HEK293 (cell line): ENCODE results near the gene TMEM183A.

ENCODE experiments used
- KLF1 ChIP-seq: fragments of 450-650 bp; formaldehyde crosslinking; IDR thresholded peaks from 2 replicates; pipeline ENCODE4 v1.5.1; 2016; ENCODE audit warnings: missing biosample characterization, missing genetic modification characterization
- KLF10 ChIP-seq: fragments of 450-650 bp; IDR thresholded peaks from 2 replicates; pipeline ENCODE4 v1.5.1; 2018; ENCODE audit warnings: missing biosample characterization, mild to moderate bottlenecking, missing genetic modification characterization
- KLF9 ChIP-seq: fragments of 450-650 bp; formaldehyde crosslinking; IDR thresholded peaks from 2 replicates; pipeline ENCODE4 v1.5.1; 2016; ENCODE audit warnings: missing biosample characterization, missing genetic modification characterization, low read depth
- SCRT1 ChIP-seq: fragments of 450-650 bp; formaldehyde crosslinking; IDR thresholded peaks from 2 replicates; pipeline ENCODE4 v1.5.1; 2016; ENCODE audit warnings: missing biosample characterization, missing genetic modification characterization, borderline replicate concordance
- SP2 ChIP-seq: fragments of 450-650 bp; formaldehyde crosslinking; IDR thresholded peaks from 2 replicates; pipeline ENCODE4 v1.5.1; 2016; ENCODE audit warnings: missing biosample characterization, missing genetic modification characterization
- SP3 ChIP-seq: fragments of 450-650 bp; formaldehyde crosslinking; IDR thresholded peaks from 2 replicates; pipeline ENCODE4 v1.5.1; 2016; ENCODE audit warnings: missing biosample characterization, missing genetic modification characterization
- YY1 ChIP-seq: fragments of 450-650 bp; formaldehyde crosslinking; IDR thresholded peaks from 2 replicates; pipeline ENCODE4 v1.5.1; 2018; ENCODE audit warnings: missing biosample characterization, missing genetic modification characterization
- ZFHX2 ChIP-seq: fragments of 450-650 bp; formaldehyde crosslinking; conservative IDR thresholded peaks from 2 replicates; pipeline ENCODE4 v1.5.1; 2016; ENCODE audit warnings: missing biosample characterization, missing genetic modification characterization
- ZFP69B ChIP-seq: fragments of 450-650 bp; formaldehyde crosslinking; IDR thresholded peaks from 2 replicates; pipeline ENCODE4 v1.5.1; 2016; ENCODE audit warnings: missing biosample characterization, missing genetic modification characterization
- ZNF19 ChIP-seq: fragments of 450-650 bp; formaldehyde crosslinking; IDR thresholded peaks from 2 replicates; pipeline ENCODE4; 2016; ENCODE audit warnings: missing biosample characterization, missing genetic modification characterization, low read depth
- ZSCAN23 ChIP-seq: fragments of 450-650 bp; formaldehyde crosslinking; IDR thresholded peaks from 2 replicates; pipeline ENCODE4 v1.5.1; 2016; ENCODE audit warnings: missing biosample characterization, missing genetic modification characterization
- TF ChIP-seq, protein P1 (sequence below): fragments of 450-650 bp; formaldehyde crosslinking; IDR thresholded peaks from 2 replicates; pipeline ENCODE4 v1.5.1; 2016; ENCODE audit warnings: missing biosample characterization, missing genetic modification characterization
- TF ChIP-seq, protein P2 (sequence below): fragments of 450-650 bp; formaldehyde crosslinking; IDR thresholded peaks from 2 replicates; pipeline ENCODE4 v1.5.1; 2016; ENCODE audit warnings: missing biosample characterization, missing genetic modification characterization
- TF ChIP-seq, protein P3 (sequence below): sonication (generic); formaldehyde crosslinking; IDR thresholded peaks from 2 replicates; pipeline ENCODE4 v1.8.1; 2022; ENCODE audit warnings: mild to moderate bottlenecking, moderate library complexity, missing genetic modification reagents

DNA sequence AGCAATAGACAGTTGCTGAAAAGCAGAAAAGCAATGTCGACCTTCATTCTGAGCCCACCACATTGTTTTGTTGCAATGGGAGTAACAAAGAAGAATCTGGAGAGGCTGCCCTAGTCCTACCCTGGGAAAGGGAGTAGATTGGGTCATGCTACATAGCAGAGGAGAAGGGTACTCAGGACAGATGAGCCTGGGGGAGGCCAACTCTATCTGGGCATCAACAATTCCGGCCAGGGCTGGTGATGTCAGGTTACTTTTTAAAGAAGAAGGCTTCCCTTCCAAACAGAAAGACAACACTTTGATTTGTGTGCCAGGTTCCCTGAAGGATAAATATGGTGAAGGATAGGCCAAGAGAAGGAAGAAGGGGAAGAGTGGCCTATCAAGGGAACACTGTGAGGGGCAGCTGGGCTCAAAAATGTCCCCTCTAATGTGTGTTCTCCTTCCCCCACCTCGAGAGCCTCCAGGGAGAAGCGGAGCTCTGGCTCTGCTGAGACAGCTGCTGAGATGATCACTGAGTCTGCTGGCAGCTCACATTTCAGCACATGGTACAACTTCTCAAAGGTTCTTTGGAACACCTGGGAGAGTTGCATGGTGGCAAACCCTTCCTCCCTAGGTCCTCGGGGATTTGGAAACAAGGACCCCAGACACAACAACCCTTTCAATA is 45.8 kb upstream of the TMEM183A start:
- TF ChIP-seq KLF9 (tag by site-specific recombination) (no peak), ZSCAN23 (no peak), YY1 (tag by site-specific recombination) (no peak), KLF1 (no peak), ZNF19 (no peak), SP3 (tag by site-specific recombination) (no peak), ZFHX2 (no peak), SP2 (no peak), ZFP69B (tag by site-specific recombination) (no peak), SCRT1 (no peak), KLF10 (no peak)
- TF ChIP-seq, protein P1, sequence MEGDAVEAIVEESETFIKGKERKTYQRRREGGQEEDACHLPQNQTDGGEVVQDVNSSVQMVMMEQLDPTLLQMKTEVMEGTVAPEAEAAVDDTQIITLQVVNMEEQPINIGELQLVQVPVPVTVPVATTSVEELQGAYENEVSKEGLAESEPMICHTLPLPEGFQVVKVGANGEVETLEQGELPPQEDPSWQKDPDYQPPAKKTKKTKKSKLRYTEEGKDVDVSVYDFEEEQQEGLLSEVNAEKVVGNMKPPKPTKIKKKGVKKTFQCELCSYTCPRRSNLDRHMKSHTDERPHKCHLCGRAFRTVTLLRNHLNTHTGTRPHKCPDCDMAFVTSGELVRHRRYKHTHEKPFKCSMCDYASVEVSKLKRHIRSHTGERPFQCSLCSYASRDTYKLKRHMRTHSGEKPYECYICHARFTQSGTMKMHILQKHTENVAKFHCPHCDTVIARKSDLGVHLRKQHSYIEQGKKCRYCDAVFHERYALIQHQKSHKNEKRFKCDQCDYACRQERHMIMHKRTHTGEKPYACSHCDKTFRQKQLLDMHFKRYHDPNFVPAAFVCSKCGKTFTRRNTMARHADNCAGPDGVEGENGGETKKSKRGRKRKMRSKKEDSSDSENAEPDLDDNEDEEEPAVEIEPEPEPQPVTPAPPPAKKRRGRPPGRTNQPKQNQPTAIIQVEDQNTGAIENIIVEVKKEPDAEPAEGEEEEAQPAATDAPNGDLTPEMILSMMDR, result no peak
- TF ChIP-seq, protein P2, sequence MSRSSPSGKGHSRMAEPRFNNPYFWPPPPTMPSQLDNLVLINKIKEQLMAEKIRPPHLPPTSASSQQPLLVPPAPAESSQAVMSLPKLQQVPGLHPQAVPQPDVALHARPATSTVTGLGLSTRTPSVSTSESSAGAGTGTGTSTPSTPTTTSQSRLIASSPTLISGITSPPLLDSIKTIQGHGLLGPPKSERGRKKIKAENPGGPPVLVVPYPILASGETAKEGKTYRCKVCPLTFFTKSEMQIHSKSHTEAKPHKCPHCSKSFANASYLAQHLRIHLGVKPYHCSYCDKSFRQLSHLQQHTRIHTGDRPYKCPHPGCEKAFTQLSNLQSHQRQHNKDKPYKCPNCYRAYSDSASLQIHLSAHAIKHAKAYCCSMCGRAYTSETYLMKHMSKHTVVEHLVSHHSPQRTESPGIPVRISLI (tag by site-specific recombination), result no peak
- TF ChIP-seq, protein P3, sequence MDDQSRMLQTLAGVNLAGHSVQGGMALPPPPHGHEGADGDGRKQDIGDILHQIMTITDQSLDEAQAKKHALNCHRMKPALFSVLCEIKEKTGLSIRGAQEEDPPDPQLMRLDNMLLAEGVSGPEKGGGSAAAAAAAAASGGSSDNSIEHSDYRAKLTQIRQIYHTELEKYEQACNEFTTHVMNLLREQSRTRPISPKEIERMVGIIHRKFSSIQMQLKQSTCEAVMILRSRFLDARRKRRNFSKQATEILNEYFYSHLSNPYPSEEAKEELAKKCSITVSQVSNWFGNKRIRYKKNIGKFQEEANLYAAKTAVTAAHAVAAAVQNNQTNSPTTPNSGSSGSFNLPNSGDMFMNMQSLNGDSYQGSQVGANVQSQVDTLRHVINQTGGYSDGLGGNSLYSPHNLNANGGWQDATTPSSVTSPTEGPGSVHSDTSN (CRISPR knock-in tag), result no peak
